NT2/D1 (cell line): Measurements from ENCODE around the gene HOXC13.

Experiments
- DNase-seq: peaks from one replicate; pipeline ENCODE4 v3.0.0-alpha.2; 2011; ENCODE audit warnings: low read depth, low spot score
- H3K27me3 ChIP-seq: 2 replicates; pipeline ENCODE4 v1.6.0; 2011; ENCODE audit warnings: mild to moderate bottlenecking; ENCODE audit not compliant: insufficient read length, insufficient read depth
- H3K36me3 ChIP-seq: 2 replicates; pipeline ENCODE4 v1.6.1; 2011; ENCODE audit warnings: mild to moderate bottlenecking, low read length, mixed read lengths; ENCODE audit not compliant: insufficient read depth, insufficient read length
- H3K4me1 ChIP-seq: 2 replicates; pipeline ENCODE4 v1.5.1; 2011; ENCODE audit not compliant: insufficient read depth, insufficient read length
- H3K4me3 ChIP-seq: 2 replicates; pipeline ENCODE4 v1.5.1; 2011; ENCODE audit warnings: low read depth; ENCODE audit not compliant: insufficient read length
- H3K9ac ChIP-seq: 2 replicates; pipeline ENCODE4 v1.6.0; 2011; ENCODE audit warnings: low read depth; ENCODE audit not compliant: insufficient read length
- H3K9me3 ChIP-seq: 2 replicates; pipeline ENCODE4 v1.5.1; 2011; ENCODE audit warnings: mild to moderate bottlenecking, low read length; ENCODE audit not compliant: insufficient read depth
- SUZ12 ChIP-seq: IDR thresholded peaks from 2 replicates; pipeline ENCODE4 v1.6.1; 2011; ENCODE audit not compliant: insufficient read length, insufficient read depth; ENCODE audit errors: extremely low read depth
- YY1 ChIP-seq: IDR thresholded peaks from 2 replicates; pipeline ENCODE4 v1.6.1; 2011; ENCODE audit not compliant: insufficient read length, insufficient read depth
- ZNF274 ChIP-seq: IDR thresholded peaks from 2 replicates; pipeline ENCODE4 v1.6.1; 2011; ENCODE audit warnings: mild to moderate bottlenecking, low read depth, low read length

HOXC13 gene

DNA sequence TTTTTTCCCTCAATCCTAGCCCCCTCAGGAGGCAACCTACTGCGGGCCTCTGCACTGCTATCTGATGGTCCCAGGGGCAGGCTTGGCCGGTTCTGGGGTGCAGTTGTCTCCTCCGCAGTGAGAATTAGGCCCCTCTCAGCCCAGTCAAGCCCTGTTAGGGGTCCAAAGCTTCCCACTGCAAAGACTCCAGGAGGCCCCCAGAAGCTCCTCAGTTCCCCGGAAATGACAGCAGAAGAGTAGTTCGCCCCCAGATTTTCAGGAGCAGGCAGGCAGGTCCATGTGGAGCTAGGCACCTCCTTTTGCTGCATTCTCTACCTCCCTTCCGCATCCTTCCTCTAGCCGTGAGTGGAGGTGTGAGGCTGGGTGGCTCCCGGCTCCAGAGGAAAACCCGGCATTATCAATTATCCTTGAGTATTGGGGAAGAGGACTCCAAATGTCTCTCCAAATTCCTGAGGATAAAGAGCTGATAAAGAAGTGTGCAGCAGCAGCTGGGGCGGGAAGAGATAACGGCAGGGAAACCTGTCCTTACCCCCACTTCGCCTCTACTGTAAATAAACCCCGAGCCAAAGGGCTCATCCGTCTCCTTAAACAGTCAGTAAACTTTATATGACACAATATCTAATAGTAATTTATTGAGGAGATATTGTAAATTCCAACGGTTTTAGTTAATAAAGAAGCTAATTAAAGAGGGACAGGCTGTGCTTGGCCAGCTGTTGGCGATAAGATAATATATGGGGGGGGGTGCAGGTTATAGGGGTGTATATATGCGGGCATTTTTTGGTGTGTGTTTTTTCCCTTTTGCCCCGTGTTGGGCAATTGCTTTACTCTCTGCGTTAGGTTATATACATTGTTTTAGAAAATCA, 15.4 kb downstream of the HOXC13 start:
- Histone ChIP-seq H3K9me3 (no peaks in the 10 kb centered on the region), H3K36me3 (no peaks in the 10 kb centered on the region), H3K4me1 (peaks cover 37% of the 10 kb centered on the region), H3K9ac (no peak overlapping the region), H3K4me3 (no peak overlapping the region), H3K27me3 (peaks cover 100% of the 10 kb centered on the region)
- TF ChIP-seq SUZ12 (no peak), YY1 (no peak), ZNF274 (no peak)
- no peak for DNase-seq

DNA sequence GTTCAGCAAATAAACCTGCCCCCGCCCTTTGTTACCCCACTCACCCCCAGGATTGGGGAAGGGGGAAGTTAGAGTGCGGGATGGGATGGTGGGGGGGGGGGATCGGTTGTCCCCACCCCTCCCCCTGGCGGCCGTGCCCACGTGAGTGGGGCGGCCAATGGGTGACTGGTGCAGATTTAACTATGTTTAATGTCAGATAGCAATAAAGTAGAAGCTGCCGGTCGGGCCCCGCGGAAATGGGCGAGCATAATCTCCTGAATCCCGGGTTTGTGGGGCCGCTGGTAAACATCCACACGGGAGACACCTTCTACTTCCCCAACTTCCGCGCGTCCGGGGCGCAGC, 16.0 kb downstream of the HOXC13 start, which contains the start of gene HOXC12:
Gene HOXC12, plus strand, starts transcription at position 210 of the 342 bp plus-strand sequence. Its CDS starts 27 bp downstream, at position 237.
- Histone ChIP-seq H3K4me3 (peak within 1 kb of the TSS; percentile 20), H3K9ac (peak within 1 kb of the TSS; percentile 28)

DNA sequence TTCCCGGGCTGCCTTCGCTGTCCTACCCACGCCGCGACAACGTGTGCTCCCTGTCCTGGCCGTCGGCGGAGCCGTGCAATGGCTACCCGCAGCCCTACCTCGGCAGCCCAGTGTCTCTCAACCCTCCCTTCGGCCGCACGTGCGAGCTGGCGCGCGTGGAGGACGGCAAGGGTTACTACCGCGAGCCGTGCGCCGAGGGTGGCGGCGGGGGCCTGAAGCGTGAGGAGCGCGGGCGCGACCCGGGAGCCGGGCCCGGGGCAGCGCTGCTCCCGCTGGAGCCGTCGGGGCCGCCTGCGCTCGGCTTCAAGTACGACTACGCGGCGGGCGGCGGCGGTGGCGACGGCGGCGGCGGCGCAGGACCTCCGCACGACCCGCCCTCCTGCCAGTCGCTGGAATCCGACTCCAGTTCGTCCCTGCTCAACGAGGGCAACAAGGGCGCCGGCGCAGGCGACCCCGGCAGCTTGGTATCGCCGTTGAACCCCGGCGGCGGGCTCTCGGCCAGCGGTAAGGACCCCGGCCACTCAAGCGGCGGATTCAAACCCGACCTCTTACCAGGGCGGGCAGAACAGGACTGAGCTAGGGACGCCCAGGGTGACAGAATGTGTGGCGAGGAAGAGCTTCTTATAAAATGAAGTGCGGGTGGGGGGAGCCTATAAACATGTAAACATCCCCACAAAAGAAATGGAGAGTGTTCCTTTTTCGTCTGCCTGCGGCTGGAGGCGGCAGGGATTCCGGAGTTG, 16.6 kb downstream of the HOXC13 start:
- no peak for DNase-seq
- H3K27me3 ChIP-seq: peaks cover 100% of the 10 kb centered on the region

More for the DNA sequence above, 16.0 kb downstream of the HOXC13 start, which contains the start of gene HOXC12:
- Histone ChIP-seq H3K9me3 (no peaks in the 10 kb centered on the region), H3K27me3 (peaks cover 100% of the 10 kb centered on the region), H3K36me3 (no peaks in the 10 kb centered on the region), H3K4me1 (peaks cover 32% of the 10 kb centered on the region)
- no peak for DNase-seq
- TF ChIP-seq YY1: no peak
- TF ChIP-seq SUZ12: no peak

DNA sequence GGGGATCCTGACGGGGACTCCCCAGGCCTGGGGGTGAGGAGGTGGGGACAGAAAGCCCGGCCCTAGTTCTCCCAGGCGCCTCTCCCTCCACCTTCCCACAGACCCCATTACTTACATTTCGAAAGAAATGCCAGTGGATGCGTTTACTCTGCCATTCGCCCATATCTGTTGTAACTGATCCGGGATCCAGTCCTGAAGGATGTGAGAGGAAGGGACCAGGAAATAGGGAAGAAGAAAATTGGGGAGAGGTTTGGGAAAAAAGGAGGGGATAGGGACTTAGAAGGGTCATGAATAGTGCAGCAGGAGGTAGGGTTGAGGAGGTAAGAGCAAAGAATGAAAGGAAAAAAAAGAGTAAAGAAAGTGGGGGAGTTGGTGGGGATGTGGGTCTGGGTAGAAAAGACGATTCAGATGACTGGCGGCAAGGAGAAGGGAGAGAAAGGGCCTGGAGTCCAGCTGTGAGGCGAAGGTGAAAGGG, 17.2 kb downstream of the HOXC13 start:
- TF ChIP-seq YY1 (no peak), ZNF274 (no peak), SUZ12 (no peak)
- Histone ChIP-seq H3K27me3 (peaks cover 100% of the 10 kb centered on the region), H3K9ac (no peak overlapping the region), H3K4me3 (no peak overlapping the region), H3K9me3 (no peaks in the 10 kb centered on the region), H3K36me3 (no peaks in the 10 kb centered on the region), H3K4me1 (peaks cover 24% of the 10 kb centered on the region)
- no peak for DNase-seq

More for the DNA sequence above, 16.6 kb downstream of the HOXC13 start:
- peaks cover 29% of the 10 kb centered on the region for H3K4me1 ChIP-seq
- peak overlapping the region; percentile 28 for H3K9ac ChIP-seq
- H3K9me3 ChIP-seq: no peaks in the 10 kb centered on the region
- no peaks in the 10 kb centered on the region for H3K36me3 ChIP-seq
- H3K4me3 ChIP-seq: peak overlapping the region; percentile 20
- TF ChIP-seq SUZ12 (peak; percentile 99), ZNF274 (no peak)

- Histone ChIP-seq H3K9ac (no peak overlapping the region), H3K27me3 (peaks cover 100% of the 10 kb centered on the region), H3K36me3 (no peaks in the 10 kb centered on the region), H3K9me3 (no peaks in the 10 kb centered on the region), H3K4me1 (peaks cover 19% of the 10 kb centered on the region), H3K4me3 (no peak overlapping the region)
- no peak for DNase-seq
- TF ChIP-seq YY1 (no peak), SUZ12 (peak; percentile 56), ZNF274 (no peak)
Measured at GRCh38 chr12:53956251-53956887, 17.7 kb downstream of the HOXC13 start.

- TF ChIP-seq SUZ12: peak; percentile 58
- TF ChIP-seq YY1: no peak
- DNase-seq: no peak
- H3K9me3 ChIP-seq: no peaks in the 10 kb centered on the region
- peaks cover 100% of the 10 kb centered on the region for H3K27me3 ChIP-seq
- peaks cover 14% of the 10 kb centered on the region for H3K4me1 ChIP-seq
- H3K9ac ChIP-seq: no peak overlapping the region
- H3K4me3 ChIP-seq: no peak overlapping the region
- H3K36me3 ChIP-seq: no peaks in the 10 kb centered on the region
Measured at GRCh38 chr12:53956914-53957536, 18.4 kb downstream of the HOXC13 start.
